BJ (cell line): ENCODE data around the gene FCN2. TPM values are rescaled to one million over a fixed set of nuclear protein-coding genes. Genes with fewer than 3 reads are reported as not detected.

Source experiments
- CTCF ChIA-PET: fragments of 350-600 bp; formaldehyde crosslinking; extraction: SDS; loops from one replicate; lab custom pipeline; 2021; ENCODE audit warnings: antibody characterized with exemption, inconsistent platforms; lab: Yijun Ruan, JAX
- POLR2A ChIA-PET: fragments of 300-600 bp; sonication (Branson Sonifier 250); formaldehyde crosslinking; extraction: SDS; loops from one replicate; lab custom pipeline; 2021; ENCODE audit warnings: antibody characterized with exemption; lab: Charles Lee
- DNase-seq: peaks from one replicate; pipeline ENCODE4 v3.0.0-alpha.2; 2011; ENCODE audit warnings: low read depth
- H3K27me3 ChIP-seq: 2 replicates; pipeline ENCODE4 v1.6.0; 2011; ENCODE audit warnings: low read length; ENCODE audit not compliant: control insufficient read depth, insufficient read depth
- H3K36me3 ChIP-seq: 2 replicates; pipeline ENCODE4 v1.5.1; 2011; ENCODE audit warnings: low read length; ENCODE audit not compliant: control insufficient read depth, insufficient read depth
- H3K4me3 ChIP-seq: 2 replicates; pipeline ENCODE4 v1.5.1; 2011; ENCODE audit warnings: low read depth, mild to moderate bottlenecking, control low read depth, low read length
- polyA plus RNA-seq: library from polyadenylated mRNA; depleted of rRNA; stranded (reverse); fragments of >200 nt; gene quantifications from 2 replicates; pipeline ENCODE4 v1.2.3, GENCODE V29; 2011
- TF ChIP-seq, protein P1 (sequence below): IDR thresholded peaks from 2 replicates; pipeline ENCODE4 v1.5.1; 2011; ENCODE audit warnings: low read depth, mild to moderate bottlenecking, control low read depth, inconsistent platforms, low read length, moderate library complexity; ENCODE audit not compliant: insufficient read depth

FCN2 gene
- polyA plus RNA-seq, 1 experiment: not detected

DNA sequence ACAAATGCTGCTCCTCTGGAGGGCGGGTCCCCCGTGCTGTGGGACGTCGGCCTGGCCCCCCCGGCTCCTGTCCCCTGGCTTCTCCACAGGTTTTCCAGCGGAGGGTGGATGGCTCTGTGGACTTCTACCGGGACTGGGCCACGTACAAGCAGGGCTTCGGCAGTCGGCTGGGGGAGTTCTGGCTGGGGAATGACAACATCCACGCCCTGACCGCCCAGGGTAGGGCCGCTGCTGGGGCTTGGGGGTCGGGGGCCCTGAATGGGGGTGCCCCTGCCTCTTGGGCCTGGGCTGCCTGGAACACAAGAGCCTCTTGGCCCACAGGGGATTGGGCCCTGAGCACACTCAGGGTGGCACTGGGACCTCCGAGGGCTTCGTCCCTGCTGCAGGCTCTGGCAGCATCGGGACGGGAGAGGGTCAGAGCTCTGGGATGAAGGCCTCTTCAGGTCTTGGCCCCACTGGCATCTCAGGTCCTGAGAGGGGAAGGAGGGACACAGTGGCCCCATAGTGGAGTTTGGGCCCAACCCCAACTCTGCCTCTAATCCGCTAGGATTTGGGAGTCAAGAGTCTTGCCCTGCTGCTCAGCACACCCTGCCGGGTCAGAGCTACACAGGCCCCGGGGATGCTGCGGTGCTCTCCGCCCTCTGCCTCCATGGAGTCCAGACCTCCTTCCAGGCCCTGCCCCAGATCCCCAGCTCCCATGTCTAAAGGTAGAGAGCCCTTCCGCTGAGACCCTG is 5.2 kb downstream of the FCN2 start:
- TF ChIP-seq, protein P1, sequence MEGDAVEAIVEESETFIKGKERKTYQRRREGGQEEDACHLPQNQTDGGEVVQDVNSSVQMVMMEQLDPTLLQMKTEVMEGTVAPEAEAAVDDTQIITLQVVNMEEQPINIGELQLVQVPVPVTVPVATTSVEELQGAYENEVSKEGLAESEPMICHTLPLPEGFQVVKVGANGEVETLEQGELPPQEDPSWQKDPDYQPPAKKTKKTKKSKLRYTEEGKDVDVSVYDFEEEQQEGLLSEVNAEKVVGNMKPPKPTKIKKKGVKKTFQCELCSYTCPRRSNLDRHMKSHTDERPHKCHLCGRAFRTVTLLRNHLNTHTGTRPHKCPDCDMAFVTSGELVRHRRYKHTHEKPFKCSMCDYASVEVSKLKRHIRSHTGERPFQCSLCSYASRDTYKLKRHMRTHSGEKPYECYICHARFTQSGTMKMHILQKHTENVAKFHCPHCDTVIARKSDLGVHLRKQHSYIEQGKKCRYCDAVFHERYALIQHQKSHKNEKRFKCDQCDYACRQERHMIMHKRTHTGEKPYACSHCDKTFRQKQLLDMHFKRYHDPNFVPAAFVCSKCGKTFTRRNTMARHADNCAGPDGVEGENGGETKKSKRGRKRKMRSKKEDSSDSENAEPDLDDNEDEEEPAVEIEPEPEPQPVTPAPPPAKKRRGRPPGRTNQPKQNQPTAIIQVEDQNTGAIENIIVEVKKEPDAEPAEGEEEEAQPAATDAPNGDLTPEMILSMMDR: no peak
- Histone ChIP-seq H3K4me3 (no peak overlapping the region), H3K36me3 (no peaks in the 10 kb centered on the region), H3K27me3 (peaks cover 9% of the 10 kb centered on the region)
- ChIA-PET POLR2A (no interaction called here), CTCF (no interaction called here)
- no peak for DNase-seq

DNA sequence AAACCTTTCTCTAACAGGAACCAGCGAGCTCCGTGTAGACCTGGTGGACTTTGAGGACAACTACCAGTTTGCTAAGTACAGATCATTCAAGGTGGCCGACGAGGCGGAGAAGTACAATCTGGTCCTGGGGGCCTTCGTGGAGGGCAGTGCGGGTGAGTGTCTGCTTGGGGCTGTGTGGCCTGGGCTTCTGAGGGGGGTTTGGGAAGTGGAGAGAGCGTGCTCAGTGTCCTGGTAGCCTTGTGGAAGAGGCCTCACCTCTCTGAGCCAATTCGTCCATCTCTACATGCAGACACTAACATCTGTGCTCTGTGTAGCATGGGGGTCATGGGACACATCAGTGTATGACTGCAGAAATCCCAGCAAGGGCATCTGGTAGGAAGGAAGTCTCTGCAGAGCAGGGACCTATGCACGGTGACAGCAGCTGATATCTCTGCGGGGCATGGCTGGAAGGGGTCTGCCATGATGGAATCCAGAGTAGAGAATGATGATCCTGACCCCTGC is 5.9 kb downstream of the FCN2 start:
- Histone ChIP-seq H3K4me3 (no peak overlapping the region), H3K27me3 (peaks cover 9% of the 10 kb centered on the region), H3K36me3 (no peaks in the 10 kb centered on the region)
- DNase-seq: no peak
- ChIA-PET POLR2A (no interaction called here), CTCF (no interaction called here)
- TF ChIP-seq, protein P1: no peak

DNA sequence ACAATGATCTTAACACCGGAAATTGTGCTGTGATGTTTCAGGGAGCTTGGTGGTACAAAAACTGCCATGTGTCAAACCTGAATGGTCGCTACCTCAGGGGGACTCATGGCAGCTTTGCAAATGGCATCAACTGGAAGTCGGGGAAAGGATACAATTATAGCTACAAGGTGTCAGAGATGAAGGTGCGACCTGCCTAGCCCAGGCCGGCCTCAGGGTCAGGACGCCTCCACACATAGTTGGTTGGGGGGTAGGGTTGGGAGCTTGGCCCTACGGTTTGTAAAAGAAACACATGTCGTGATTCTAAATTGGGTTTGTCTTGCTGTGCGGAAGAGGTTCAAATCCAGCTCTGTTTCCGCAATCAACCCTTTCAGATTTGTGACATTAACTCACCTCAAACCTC is 6.6 kb downstream of the FCN2 start:
- Histone ChIP-seq H3K4me3 (no peak overlapping the region), H3K27me3 (peaks cover 9% of the 10 kb centered on the region), H3K36me3 (no peaks in the 10 kb centered on the region)
- POLR2A ChIA-PET: no interaction called here
- CTCF ChIA-PET: no interaction called here
- TF ChIP-seq, protein P1: no peak
- no peak for DNase-seq

DNA sequence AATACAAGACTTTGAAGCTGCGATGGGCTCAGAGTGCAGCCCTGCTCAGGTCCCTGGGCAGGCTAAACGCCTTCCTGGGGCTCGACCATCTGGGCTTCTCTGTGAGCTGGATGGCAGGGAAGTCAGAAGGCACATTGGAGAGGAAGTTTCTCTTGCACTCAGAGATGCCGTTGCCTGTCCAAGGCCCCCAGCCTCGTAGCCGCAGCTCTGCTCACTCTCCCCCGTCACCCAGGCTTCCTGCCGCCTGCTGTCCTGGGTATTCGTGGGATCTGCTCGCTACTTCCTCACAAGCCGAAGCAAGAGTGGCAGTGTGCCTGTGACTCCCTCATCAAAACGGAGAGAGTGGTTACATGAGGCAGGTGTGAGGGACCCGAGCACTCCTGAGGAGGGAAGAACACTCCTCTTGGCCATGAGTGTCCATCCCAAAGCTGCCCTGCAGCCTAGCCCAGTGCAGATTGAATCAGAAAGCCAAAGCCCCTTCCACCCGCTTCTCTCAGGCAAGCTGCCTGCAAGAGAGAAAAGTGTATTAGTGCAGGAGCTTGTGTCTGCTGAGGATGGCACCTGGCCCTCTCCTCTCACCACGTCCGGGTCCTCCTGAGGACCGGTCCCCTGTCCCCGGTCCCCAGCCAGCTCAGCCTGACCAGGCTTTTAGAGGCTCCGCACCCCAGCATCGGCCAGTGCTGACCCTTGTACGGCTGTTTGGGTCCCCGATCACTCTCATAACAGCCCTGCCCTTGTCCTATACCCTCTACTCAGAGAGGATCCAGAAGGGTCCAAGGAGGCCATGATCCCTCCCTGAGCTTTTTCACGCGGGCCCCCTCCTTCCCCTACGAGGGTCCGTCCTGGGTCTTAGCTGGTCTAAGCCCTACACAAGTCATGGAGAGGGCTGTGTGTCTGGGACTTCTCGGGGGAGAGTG is 7.3 kb downstream of the FCN2 start:
- H3K4me3 ChIP-seq: no peak overlapping the region
- CTCF ChIA-PET: no interaction called here
- POLR2A ChIA-PET: no interaction called here
- TF ChIP-seq, protein P1: no peak
- no peak for DNase-seq
- H3K27me3 ChIP-seq: peaks cover 11% of the 10 kb centered on the region
- no peaks in the 10 kb centered on the region for H3K36me3 ChIP-seq

GRCh38 chr9:134888603-134889190 is 8.1 kb downstream of the FCN2 start:
- Histone ChIP-seq H3K36me3 (no peaks in the 10 kb centered on the region), H3K4me3 (no peak overlapping the region), H3K27me3 (peaks cover 13% of the 10 kb centered on the region)
- CTCF ChIA-PET: no interaction called here
- DNase-seq: no peak
- TF ChIP-seq, protein P1: no peak
- POLR2A ChIA-PET: no interaction called here
